ENCODE data around the gene CUBN. TPM values are rescaled to one million over a fixed set of nuclear protein-coding genes. Genes with fewer than 3 reads are reported as not detected.

The CUBN gene
- total RNA-seq, 1 experiment from 2014 or later = 0.80 TPM

DNA sequence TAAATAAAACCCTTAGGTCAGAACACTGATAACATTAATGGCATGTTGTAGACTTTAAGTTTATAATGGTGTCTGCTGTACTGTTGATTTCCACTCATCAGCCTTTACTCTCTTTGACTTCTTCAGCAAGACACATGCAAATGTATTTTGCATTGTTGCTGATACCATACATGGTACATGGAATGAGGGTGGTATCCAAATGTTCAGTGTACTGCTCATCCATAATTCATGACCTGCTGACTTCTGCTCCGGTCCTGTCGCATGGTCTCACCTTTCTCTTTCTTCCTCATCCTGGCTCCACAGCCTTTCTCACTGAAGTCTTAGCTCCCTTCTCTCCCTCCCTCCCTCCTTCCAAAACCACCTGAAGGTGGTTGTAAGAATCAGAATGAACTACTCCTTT, 4.7 kb upstream of the CUBN start:
- Histone ChIP-seq H3K4me1 (ENCODE audit: insufficient read depth, low read length) (no peaks in the 10 kb centered on the region; the same call in 1 of the 2 replicates), H3K4me2 (ENCODE audit: low read length) (no peak overlapping the region), H3K79me2 (ENCODE audit: low read length) (no peaks in the 10 kb centered on the region), H3K9me3 (ENCODE audit: low read length) (no peaks in the 10 kb centered on the region), H3K27ac (ENCODE audit: low read length) (no peak overlapping the region), H3K9me2 (replicated peaks; ENCODE audit: low read length) (no peaks in the 10 kb centered on the region), H3K27me3 (ENCODE audit: low read length) (no peaks in the 10 kb centered on the region), H2AFZ (ENCODE audit: low read length) (no peak overlapping the region), H3K36me3 (ENCODE audit: low read depth, low read length) (no peaks in the 10 kb centered on the region), H4K20me1 (ENCODE audit: low read length) (no peaks in the 10 kb centered on the region), H3K4me3 (ENCODE audit: low read length) (no peak overlapping the region), H3F3A (ENCODE audit: low read length, unreplicated experiment) (no peaks in the 10 kb centered on the region), H3K9ac (ENCODE audit: low read length) (no peak overlapping the region)
- ATAC-seq = no peak
- ChIA-PET POLR2A (ENCODE audit: unreplicated experiment) (no interaction called here), CTCF (no interaction called here)
- no TSS peak for BruUV-seq (replicated peaks)
- intact Hi-C loops (cut with micrococcal nuclease) = no loop called here
- no peak for DNase-seq
- TF ChIP-seq EZH2phosphoT487 (IDR thresholded peaks at IDR 0.05; ENCODE audit: borderline replicate concordance, low read length) (no peak), EZH2 (IDR thresholded peaks at IDR 0.05; ENCODE audit: low read length, unreplicated experiment) (no peak)
- TF ChIP-seq, protein P1, sequence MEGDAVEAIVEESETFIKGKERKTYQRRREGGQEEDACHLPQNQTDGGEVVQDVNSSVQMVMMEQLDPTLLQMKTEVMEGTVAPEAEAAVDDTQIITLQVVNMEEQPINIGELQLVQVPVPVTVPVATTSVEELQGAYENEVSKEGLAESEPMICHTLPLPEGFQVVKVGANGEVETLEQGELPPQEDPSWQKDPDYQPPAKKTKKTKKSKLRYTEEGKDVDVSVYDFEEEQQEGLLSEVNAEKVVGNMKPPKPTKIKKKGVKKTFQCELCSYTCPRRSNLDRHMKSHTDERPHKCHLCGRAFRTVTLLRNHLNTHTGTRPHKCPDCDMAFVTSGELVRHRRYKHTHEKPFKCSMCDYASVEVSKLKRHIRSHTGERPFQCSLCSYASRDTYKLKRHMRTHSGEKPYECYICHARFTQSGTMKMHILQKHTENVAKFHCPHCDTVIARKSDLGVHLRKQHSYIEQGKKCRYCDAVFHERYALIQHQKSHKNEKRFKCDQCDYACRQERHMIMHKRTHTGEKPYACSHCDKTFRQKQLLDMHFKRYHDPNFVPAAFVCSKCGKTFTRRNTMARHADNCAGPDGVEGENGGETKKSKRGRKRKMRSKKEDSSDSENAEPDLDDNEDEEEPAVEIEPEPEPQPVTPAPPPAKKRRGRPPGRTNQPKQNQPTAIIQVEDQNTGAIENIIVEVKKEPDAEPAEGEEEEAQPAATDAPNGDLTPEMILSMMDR (conservative IDR thresholded peaks at IDR 0.05; ENCODE audit: low read depth, low read length) = no peak

DNA sequence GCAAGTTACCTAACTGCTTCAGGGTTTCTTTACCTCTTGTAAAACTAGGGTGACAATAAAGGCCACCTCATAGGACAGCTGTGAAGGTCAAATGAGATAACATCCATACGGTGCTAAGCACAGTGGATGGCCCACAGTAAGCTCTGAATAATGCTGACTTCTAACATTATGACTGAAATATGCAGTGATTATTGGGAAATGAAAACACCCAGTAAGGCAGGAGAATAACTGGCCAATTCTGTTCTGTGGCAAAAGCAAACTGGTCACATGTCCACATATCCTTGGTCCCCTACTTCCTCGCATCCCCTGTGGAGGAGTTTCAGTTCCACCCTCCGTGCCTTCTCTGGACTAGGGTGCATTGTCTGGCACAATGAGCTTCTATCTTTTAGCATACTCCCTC, 1.4 kb downstream of the CUBN start:
- Histone ChIP-seq H3K27me3 (ENCODE audit: low read length) (no peaks in the 10 kb centered on the region), H3K4me2 (ENCODE audit: low read length) (no peak overlapping the region), H3K27ac (ENCODE audit: low read length) (no peak overlapping the region), H2AFZ (ENCODE audit: low read length) (no peak overlapping the region), H3K4me1 (ENCODE audit: insufficient read depth, low read length) (peaks cover 7% of the 10 kb centered on the region), H4K20me1 (ENCODE audit: low read length) (no peaks in the 10 kb centered on the region), H3K79me2 (ENCODE audit: low read length) (no peaks in the 10 kb centered on the region), H3K36me3 (ENCODE audit: low read depth, low read length) (no peaks in the 10 kb centered on the region), H3K9me3 (ENCODE audit: low read length) (no peaks in the 10 kb centered on the region), H3K9me2 (replicated peaks; ENCODE audit: low read length) (no peaks in the 10 kb centered on the region), H3K9ac (ENCODE audit: low read length) (no peak overlapping the region), H3K4me3 (ENCODE audit: low read length) (no peak overlapping the region), H3F3A (ENCODE audit: low read length, unreplicated experiment) (no peaks in the 10 kb centered on the region)
- no TSS peak for BruUV-seq (replicated peaks)
- POLR2A ChIA-PET (ENCODE audit: unreplicated experiment) = no interaction called here
- DNase-seq = no peak
- CTCF ChIA-PET = no interaction called here
- TF ChIP-seq EZH2 (IDR thresholded peaks at IDR 0.05; ENCODE audit: low read length, unreplicated experiment) (no peak), EZH2phosphoT487 (IDR thresholded peaks at IDR 0.05; ENCODE audit: borderline replicate concordance, low read length) (no peak)
- TF ChIP-seq, protein P1 (conservative IDR thresholded peaks at IDR 0.05; ENCODE audit: low read depth, low read length) = no peak
- no peak for ATAC-seq
- intact Hi-C loops (cut with micrococcal nuclease) = no loop called here

DNA sequence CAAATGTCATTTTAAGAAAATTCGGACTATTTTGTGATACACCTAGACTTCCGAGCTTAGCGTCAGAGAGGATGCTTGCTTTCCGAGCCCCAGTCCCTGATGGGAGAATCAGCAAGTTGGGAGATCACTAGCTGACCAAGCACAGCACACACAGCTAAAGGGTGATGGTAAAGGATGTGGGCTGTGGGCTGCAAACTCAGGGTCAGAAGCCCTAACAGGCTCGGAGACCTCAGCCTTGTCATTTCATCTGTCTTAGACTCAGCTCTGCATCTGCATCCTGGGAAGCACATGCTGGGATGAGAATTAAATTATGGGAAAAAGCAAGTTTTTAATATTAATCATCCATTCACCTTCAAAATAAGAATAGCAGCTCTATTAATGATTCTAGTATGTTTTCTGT, 3.3 kb downstream of the CUBN start:
- ChIA-PET CTCF (no interaction called here), POLR2A (ENCODE audit: unreplicated experiment) (no interaction called here)
- no peak overlapping the region for H3K27ac ChIP-seq (ENCODE audit: low read length)

More for the DNA sequence above, 3.3 kb downstream of the CUBN start:
- intact Hi-C loops (cut with micrococcal nuclease) = no loop called here
- no peaks in the 10 kb centered on the region for H3K9me3 ChIP-seq (ENCODE audit: low read length)
- H3K4me2 ChIP-seq (ENCODE audit: low read length) = no peak overlapping the region
- H4K20me1 ChIP-seq (ENCODE audit: low read length) = no peaks in the 10 kb centered on the region
- no peak overlapping the region for H3K4me3 ChIP-seq (ENCODE audit: low read length)
- H3K9me2 ChIP-seq (replicated peaks; ENCODE audit: low read length) = no peaks in the 10 kb centered on the region
- no TSS peak for BruUV-seq (replicated peaks)
- peaks cover 12% of the 10 kb centered on the region for H3K4me1 ChIP-seq (ENCODE audit: insufficient read depth, low read length)
- no peaks in the 10 kb centered on the region for H3K79me2 ChIP-seq (ENCODE audit: low read length)
- H3K9ac ChIP-seq (ENCODE audit: low read length) = no peak overlapping the region
- no peak overlapping the region for H2AFZ ChIP-seq (ENCODE audit: low read length)
- ATAC-seq (no peak), DNase-seq (no peak)
- no peaks in the 10 kb centered on the region for H3K27me3 ChIP-seq (ENCODE audit: low read length)
- no peaks in the 10 kb centered on the region for H3F3A ChIP-seq (ENCODE audit: low read length, unreplicated experiment)
- TF ChIP-seq EZH2phosphoT487 (IDR thresholded peaks at IDR 0.05; ENCODE audit: borderline replicate concordance, low read length) (no peak), EZH2 (IDR thresholded peaks at IDR 0.05; ENCODE audit: low read length, unreplicated experiment) (no peak)
- TF ChIP-seq, protein P1 (conservative IDR thresholded peaks at IDR 0.05; ENCODE audit: low read depth, low read length) = no peak
- H3K36me3 ChIP-seq (ENCODE audit: low read depth, low read length) = no peaks in the 10 kb centered on the region
